Lower leg skin (tissue), 4 donors: ENCODE results near the gene OCA2. TPM values are rescaled to one million over a fixed set of nuclear protein-coding genes. Genes with fewer than 3 reads are reported as not detected.
A peak's percentile ranks its signal among the peaks of the same experiment; 100 is the strongest.
"Not testable (repeated sequence)": the region's sequence is repeated elsewhere in the genome, so short reads cannot be mapped to it uniquely, and the experiment has no call there.

ENCODE experiments used
- DNase-seq, 2 donors: peaks; one replicate each; pipeline ENCODE4 v3.0.0-alpha.2; 2019; ENCODE audit warnings: low spot score in 2 of 2
- H3K4me3 ChIP-seq: fragments of 200-600 bp; sonication (generic); 2 replicates; pipeline ENCODE4 v1.5.1; 2017; ENCODE audit warnings: mild to moderate bottlenecking, low read depth; ENCODE audit not compliant: poor library complexity, severe bottlenecking
- CTCF ChIP-seq, 3 donors: fragments of 450-650 bp; IDR thresholded peaks; one replicate each; pipeline ENCODE4 v1.5.1; 2016; ENCODE audit warnings: antibody characterized with exemption in 3 of 3, mild to moderate bottlenecking in 3 of 3, moderate library complexity in 2 of 3
- POLR2A ChIP-seq, 2 donors: fragments of 450-650 bp; IDR thresholded peaks; one replicate each; pipeline ENCODE4 v1.6.1; 2016 to 2017; ENCODE audit warnings: antibody characterized with exemption in 2 of 2, mild to moderate bottlenecking in 1 of 2, moderate library complexity in 1 of 2
- WGBS, 2 donors: methylation state at CpG; one replicate each; pipeline ENCODE4 v1.1.5; 2018; 5-methylcytosine and 5-hydroxymethylcytosine counted together
- intact Hi-C: fragments of 100-400 bp; cut with DNase I; formaldehyde crosslinking; loops from one replicate; pipeline ENCODE4 v1.15.0; 2023; ENCODE audit warnings: low total_unique reads
- total RNA-seq, 4 donors: library from RNA; depleted of rRNA; stranded (reverse); fragments of >200 nt; gene quantifications; one replicate each; pipeline ENCODE4 v1.1.0, GENCODE V29; 2016

The OCA2 gene
- total RNA-seq: 10 to 100 TPM; 12.0 to 15.8 (median 13.9) TPM

GRCh38 chr15:28098766-28099554 lies at the start of gene OCA2:
Gene OCA2, minus strand, starts transcription at chr15:28099315. Its CDS starts 17,441 bp downstream, at chr15:28081874.
- no peak within 1 kb of the TSS for H3K4me3 ChIP-seq
- TF ChIP-seq CTCF (IDR thresholded peaks at IDR 0.05) (no peak), POLR2A (IDR thresholded peaks at IDR 0.05) (no peak)
- intact Hi-C loops: no loop called here
- 7 to 8% methylated on average over 23 to 46 of the region's 52 CpGs for WGBS, 2 donors
- DNase-seq: peak in 1 of 2 donors; percentile 88

- intact Hi-C loops: no loop called here
- 89 to 96% methylated on average over 3 of the region's 3 CpGs for WGBS, 2 donors
- no peak for DNase-seq
- TF ChIP-seq CTCF (IDR thresholded peaks at IDR 0.05): no peak
- TF ChIP-seq POLR2A (IDR thresholded peaks at IDR 0.05): no peak
- no peak overlapping the region for H3K4me3 ChIP-seq
Measured at GRCh38 chr15:28147801-28148200, 48.7 kb upstream of the OCA2 start.

GRCh38 chr15:28145419-28145818 lies 46.3 kb upstream of the OCA2 start:
- intact Hi-C loops, H3K4me3 ChIP-seq, DNase-seq: not testable (repeated sequence)
- 78 to 82% methylated on average over 4 of the region's 4 CpGs for WGBS, 2 donors

GRCh38 chr15:28140062-28140461 lies 40.9 kb upstream of the OCA2 start:
- intact Hi-C loops: no loop called here
- no peak for TF ChIP-seq CTCF (IDR thresholded peaks at IDR 0.05)
- 96 to 97% methylated on average over 6 of the region's 6 CpGs for WGBS, 2 donors
- H3K4me3 ChIP-seq: no peak overlapping the region
- DNase-seq: no peak

GRCh38 chr15:28137408-28138039 lies 38.4 kb upstream of the OCA2 start:
- 81 to 83% methylated on average over 9 of the region's 9 CpGs for WGBS, 2 donors
- peak in 1 of 2 donors; percentile 13 for DNase-seq
- intact Hi-C loops, H3K4me3 ChIP-seq: not testable (repeated sequence)

GRCh38 chr15:28136236-28136904 lies 37.3 kb upstream of the OCA2 start:
- peak in 1 of 2 donors; percentile 37 for DNase-seq
- 73 to 76% methylated on average over 6 of the region's 6 CpGs for WGBS, 2 donors
- intact Hi-C loops, H3K4me3 ChIP-seq: not testable (repeated sequence)

- intact Hi-C loops: no loop called here
Measured at GRCh38 chr15:28133281-28133680, 34.2 kb upstream of the OCA2 start.

More at GRCh38 chr15:28133281-28133680, 34.2 kb upstream of the OCA2 start:
- TF ChIP-seq CTCF (IDR thresholded peaks at IDR 0.05) (no peak), POLR2A (IDR thresholded peaks at IDR 0.05) (no peak)
- no peak overlapping the region for H3K4me3 ChIP-seq
- no peak for DNase-seq
